Loucy (cell line): ENCODE measurements around the gene WDR75.

Experiments
- H2AFZ ChIP-seq: fragments of 200-600 bp; sonication (generic); 2 replicates; pipeline ENCODE4 v1.6.0; 2016; ENCODE audit warnings: antibody characterized with exemption, mild to moderate bottlenecking, low read length, moderate library complexity
- H3F3A ChIP-seq: fragments of 200-600 bp; 2 replicates; pipeline ENCODE4 v1.6.0; 2016; ENCODE audit warnings: antibody characterized with exemption, low read depth, mild to moderate bottlenecking
- H3K27me3 ChIP-seq: fragments of 200-600 bp; sonication (generic); 2 replicates; pipeline ENCODE4 v1.6.1; 2014; ENCODE audit warnings: low read length, mild to moderate bottlenecking; ENCODE audit not compliant: insufficient read depth, poor library complexity, severe bottlenecking
- H3K36me3 ChIP-seq: fragments of 200-600 bp; sonication (generic); 2 replicates; pipeline ENCODE4 v1.6.1; 2016; ENCODE audit warnings: low read length; ENCODE audit not compliant: insufficient read depth
- H3K4me1 ChIP-seq: fragments of 200-600 bp; sonication (generic); 2 replicates; pipeline ENCODE4 v1.5.1; 2014; ENCODE audit warnings: low read length, mild to moderate bottlenecking; ENCODE audit not compliant: insufficient read depth, poor library complexity, severe bottlenecking
- H3K4me2 ChIP-seq: fragments of 200-600 bp; sonication (generic); 2 replicates; pipeline ENCODE4 v1.6.0; 2014; ENCODE audit warnings: antibody characterized with exemption, low read length, low read depth, mild to moderate bottlenecking; ENCODE audit not compliant: poor library complexity, severe bottlenecking
- H3K4me3 ChIP-seq: fragments of 200-600 bp; sonication (generic); 2 replicates; pipeline ENCODE4 v1.5.1; 2014; ENCODE audit warnings: low read length, mild to moderate bottlenecking, mixed read lengths; ENCODE audit not compliant: poor library complexity, severe bottlenecking
- H3K79me2 ChIP-seq: fragments of 200-600 bp; sonication (generic); 2 replicates; pipeline ENCODE4 v1.6.1; 2014; ENCODE audit warnings: low read length; ENCODE audit not compliant: insufficient read depth
- H3K9ac ChIP-seq: fragments of 200-600 bp; sonication (generic); 2 replicates; pipeline ENCODE4 v1.6.0; 2014; ENCODE audit warnings: mild to moderate bottlenecking, low read depth, low read length, moderate library complexity; ENCODE audit not compliant: poor library complexity, severe bottlenecking
- H3K9me2 ChIP-seq: fragments of 200-600 bp; sonication (generic); replicated peaks from 2 replicates; pipeline ENCODE4 v1.6.1; 2016; ENCODE audit warnings: low read depth, low read length, mixed read lengths
- H3K9me3 ChIP-seq: fragments of 200-600 bp; sonication (generic); 2 replicates; pipeline ENCODE4 v1.6.1; 2014; ENCODE audit warnings: mild to moderate bottlenecking, antibody characterized with exemption, low read length, low read depth; ENCODE audit not compliant: insufficient read depth
- H4K20me1 ChIP-seq: fragments of 200-600 bp; sonication (generic); 2 replicates; pipeline ENCODE4 v1.6.0; 2014; ENCODE audit warnings: antibody characterized with exemption, low read length, mild to moderate bottlenecking; ENCODE audit not compliant: insufficient read depth, poor library complexity, severe bottlenecking
- CTCF ChIP-seq: fragments of 200-600 bp; sonication (generic); conservative IDR thresholded peaks from 2 replicates; pipeline ENCODE4 v1.5.1; 2014; ENCODE audit warnings: mild to moderate bottlenecking, antibody characterized with exemption, low read length
- EZH2phosphoT487 ChIP-seq: fragments of 200-600 bp; IDR thresholded peaks from 2 replicates; pipeline ENCODE4 v1.6.1; 2018; ENCODE audit warnings: antibody characterized with exemption, mild to moderate bottlenecking, moderate library complexity, borderline replicate concordance

The WDR75 gene

GRCh38 chr2:189514104-189514503 is 72.8 kb downstream of the WDR75 start:
- Histone ChIP-seq H2AFZ (no peak overlapping the region), H3K9ac (no peak overlapping the region), H3K36me3 (no peaks in the 10 kb centered on the region), H3K27me3 (no peaks in the 10 kb centered on the region), H3K4me2 (no peak overlapping the region), H3K4me1 (peaks cover 14% of the 10 kb centered on the region), H3F3A (no peaks in the 10 kb centered on the region), H3K79me2 (no peaks in the 10 kb centered on the region), H3K9me3 (no peaks in the 10 kb centered on the region), H3K4me3 (no peak overlapping the region), H3K9me2 (no peaks in the 10 kb centered on the region), H4K20me1 (no peaks in the 10 kb centered on the region)
- TF ChIP-seq EZH2phosphoT487 (no peak), CTCF (no peak)

- no peaks in the 10 kb centered on the region for H3K9me2 ChIP-seq
- H3K27me3 ChIP-seq: no peaks in the 10 kb centered on the region
- no peak overlapping the region for H3K9ac ChIP-seq
- H3K4me2 ChIP-seq: no peak overlapping the region
- H3K79me2 ChIP-seq: no peaks in the 10 kb centered on the region
- H3F3A ChIP-seq: no peaks in the 10 kb centered on the region
- H2AFZ ChIP-seq: no peak overlapping the region
- H3K9me3 ChIP-seq: no peaks in the 10 kb centered on the region
- no peak overlapping the region for H3K4me3 ChIP-seq
- TF ChIP-seq EZH2phosphoT487 (no peak), CTCF (no peak)
- no peaks in the 10 kb centered on the region for H3K36me3 ChIP-seq
- peaks cover 14% of the 10 kb centered on the region for H3K4me1 ChIP-seq
- no peaks in the 10 kb centered on the region for H4K20me1 ChIP-seq
Measured at GRCh38 chr2:189515264-189515663, 74.0 kb downstream of the WDR75 start.

GRCh38 chr2:189516546-189516945 is 75.3 kb downstream of the WDR75 start:
- no peaks in the 10 kb centered on the region for H3K9me2 ChIP-seq
- H3K27me3 ChIP-seq: no peaks in the 10 kb centered on the region
- peaks cover 21% of the 10 kb centered on the region for H3K4me1 ChIP-seq
- H4K20me1 ChIP-seq: no peaks in the 10 kb centered on the region
- no peak overlapping the region for H3K4me3 ChIP-seq
- peaks cover 6% of the 10 kb centered on the region; the same call in 1 of the 2 replicates for H3F3A ChIP-seq
- H3K36me3 ChIP-seq: no peaks in the 10 kb centered on the region
- TF ChIP-seq CTCF (no peak), EZH2phosphoT487 (no peak)
- no peak overlapping the region for H3K9ac ChIP-seq
- H3K79me2 ChIP-seq: no peaks in the 10 kb centered on the region
- H3K4me2 ChIP-seq: no peak overlapping the region
- no peaks in the 10 kb centered on the region for H3K9me3 ChIP-seq
- no peak overlapping the region for H2AFZ ChIP-seq
